Measurements from ENCODE around the gene ETFA. TPM values are rescaled to one million over a fixed set of nuclear protein-coding genes. Genes with fewer than 3 reads are reported as not detected.

ETFA gene
- total and polyA plus RNA-seq, 2 donors = 83.5 to 116 TPM

GRCh38 chr15:76332796-76333195 lies 21.5 kb upstream of the ETFA start:
- Histone ChIP-seq H3K4me3 (ENCODE audit: low read length in 2 of 2) (no peak overlapping the region), H3K27me3 (ENCODE audit: control insufficient read depth in 2 of 2, insufficient read depth in 1 of 2, low read length in 1 of 2) (peaks cover 53 to 87% of the 10 kb centered on the region in 2 donors), H3K36me3 (ENCODE audit: control insufficient read depth in 2 of 2, insufficient read depth in 2 of 2, low read length in 1 of 2) (no peaks in the 10 kb centered on the region), H3K27ac (ENCODE audit: low read depth in 1 of 2, low read length in 1 of 2) (no peak overlapping the region), H3K4me1 (ENCODE audit: control insufficient read depth in 2 of 2, insufficient read depth in 2 of 2, low read length in 2 of 2) (peaks cover 6 to 28% of the 10 kb centered on the region in 2 donors), H3K9me3 (ENCODE audit: control insufficient read depth in 2 of 2, insufficient read depth in 1 of 2, low read length in 1 of 2) (peaks cover 0 to 10% of the 10 kb centered on the region in 2 donors)
- 97% methylated on average over 1 of the region's 1 CpG for WGBS
- DNase-seq (ENCODE audit: low read depth in 6 of 9, low spot score in 9 of 9) = no peak

- Histone ChIP-seq H3K27ac (ENCODE audit: low read depth in 1 of 2, low read length in 1 of 2) (no peak overlapping the region), H3K36me3 (ENCODE audit: control insufficient read depth in 2 of 2, insufficient read depth in 2 of 2, low read length in 1 of 2) (no peaks in the 10 kb centered on the region), H3K9me3 (ENCODE audit: control insufficient read depth in 2 of 2, insufficient read depth in 1 of 2, low read length in 1 of 2) (peaks cover 0 to 5% of the 10 kb centered on the region in 2 donors), H3K4me1 (ENCODE audit: control insufficient read depth in 2 of 2, insufficient read depth in 2 of 2, low read length in 2 of 2) (peaks cover 0 to 2% of the 10 kb centered on the region in 2 donors), H3K4me3 (ENCODE audit: low read length in 2 of 2) (no peak overlapping the region), H3K27me3 (ENCODE audit: control insufficient read depth in 2 of 2, insufficient read depth in 1 of 2, low read length in 1 of 2) (peaks cover 29 to 78% of the 10 kb centered on the region in 2 donors)
- 76% methylated on average over 7 of the region's 7 CpGs for WGBS
- DNase-seq (ENCODE audit: low read depth in 6 of 9, low spot score in 9 of 9) = no peak
These were observed 18.9 kb upstream of the ETFA start for GRCh38 chr15:76330080-76330680.

DNA sequence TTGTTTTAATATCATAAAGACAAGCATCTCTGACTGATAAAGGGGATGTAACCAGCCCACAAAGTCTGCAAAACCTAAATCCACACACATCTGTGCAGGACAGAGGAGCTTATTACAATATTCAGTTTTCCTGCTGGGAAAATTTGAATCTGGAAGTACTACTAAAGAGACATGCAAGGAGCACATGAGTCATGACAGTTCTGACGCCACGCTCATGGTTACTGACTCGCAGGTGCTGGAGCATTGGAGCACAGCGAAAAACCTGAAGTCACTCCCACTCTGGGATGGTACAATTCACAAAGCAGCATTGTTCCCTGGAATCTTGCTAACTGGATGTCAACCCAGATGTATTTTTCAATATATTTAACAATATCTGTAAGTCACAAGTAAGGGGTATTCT lies 17.7 kb upstream of the ETFA start:
- WGBS = 93% methylated on average over 4 of the region's 4 CpGs
- peaks cover 20 to 74% of the 10 kb centered on the region in 2 donors for H3K27me3 ChIP-seq (ENCODE audit: control insufficient read depth in 2 of 2, insufficient read depth in 1 of 2, low read length in 1 of 2)

DNA sequence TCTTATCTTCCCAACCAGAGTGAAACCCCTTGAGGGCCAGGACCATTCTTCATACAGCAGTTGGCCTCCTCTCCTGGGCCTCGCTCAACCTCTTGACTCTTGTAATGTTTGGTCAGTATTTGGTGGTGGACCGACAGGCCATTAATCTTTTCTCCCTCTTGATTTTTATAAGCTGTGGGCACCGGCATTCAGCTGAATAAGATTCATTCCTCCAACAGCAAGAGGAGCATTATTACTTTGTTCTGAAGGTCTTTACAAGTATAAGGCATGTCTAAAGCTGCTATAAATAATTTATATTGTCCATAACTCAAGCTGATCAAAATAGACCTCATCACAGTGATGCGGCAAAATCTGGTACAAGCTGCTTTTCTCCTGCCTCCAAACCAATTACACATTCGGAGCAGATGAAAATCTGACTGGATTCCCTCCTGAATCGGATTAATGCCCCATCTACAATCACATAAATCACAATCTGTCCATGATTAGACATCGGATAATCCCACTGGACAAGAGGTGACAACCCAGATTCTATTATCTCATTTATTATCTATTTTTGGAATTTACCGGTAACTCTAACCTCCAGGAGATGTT lies 16.9 kb upstream of the ETFA start:
- Histone ChIP-seq H3K4me1 (ENCODE audit: control insufficient read depth in 2 of 2, insufficient read depth in 2 of 2, low read length in 2 of 2) (no peaks in the 10 kb centered on the region), H3K27ac (ENCODE audit: low read depth in 1 of 2, low read length in 1 of 2) (no peak overlapping the region), H3K36me3 (ENCODE audit: control insufficient read depth in 2 of 2, insufficient read depth in 2 of 2, low read length in 1 of 2) (no peaks in the 10 kb centered on the region), H3K9me3 (ENCODE audit: control insufficient read depth in 2 of 2, insufficient read depth in 1 of 2, low read length in 1 of 2) (no peaks in the 10 kb centered on the region), H3K4me3 (ENCODE audit: low read length in 2 of 2) (no peak overlapping the region), H3K27me3 (ENCODE audit: control insufficient read depth in 2 of 2, insufficient read depth in 1 of 2, low read length in 1 of 2) (peaks cover 16 to 73% of the 10 kb centered on the region in 2 donors)
- no peak for DNase-seq (ENCODE audit: low read depth in 6 of 9, low spot score in 9 of 9)
- WGBS = 95% methylated on average over 8 of the region's 8 CpGs

More for the DNA sequence above, 17.7 kb upstream of the ETFA start:
- H3K9me3 ChIP-seq (ENCODE audit: control insufficient read depth in 2 of 2, insufficient read depth in 1 of 2, low read length in 1 of 2) = no peaks in the 10 kb centered on the region
- no peak overlapping the region for H3K4me3 ChIP-seq (ENCODE audit: low read length in 2 of 2)
- no peaks in the 10 kb centered on the region for H3K4me1 ChIP-seq (ENCODE audit: control insufficient read depth in 2 of 2, insufficient read depth in 2 of 2, low read length in 2 of 2)
- H3K27ac ChIP-seq (ENCODE audit: low read depth in 1 of 2, low read length in 1 of 2) = no peak overlapping the region
- no peak for DNase-seq (ENCODE audit: low read depth in 6 of 9, low spot score in 9 of 9)
- no peaks in the 10 kb centered on the region for H3K36me3 ChIP-seq (ENCODE audit: control insufficient read depth in 2 of 2, insufficient read depth in 2 of 2, low read length in 1 of 2)

DNA sequence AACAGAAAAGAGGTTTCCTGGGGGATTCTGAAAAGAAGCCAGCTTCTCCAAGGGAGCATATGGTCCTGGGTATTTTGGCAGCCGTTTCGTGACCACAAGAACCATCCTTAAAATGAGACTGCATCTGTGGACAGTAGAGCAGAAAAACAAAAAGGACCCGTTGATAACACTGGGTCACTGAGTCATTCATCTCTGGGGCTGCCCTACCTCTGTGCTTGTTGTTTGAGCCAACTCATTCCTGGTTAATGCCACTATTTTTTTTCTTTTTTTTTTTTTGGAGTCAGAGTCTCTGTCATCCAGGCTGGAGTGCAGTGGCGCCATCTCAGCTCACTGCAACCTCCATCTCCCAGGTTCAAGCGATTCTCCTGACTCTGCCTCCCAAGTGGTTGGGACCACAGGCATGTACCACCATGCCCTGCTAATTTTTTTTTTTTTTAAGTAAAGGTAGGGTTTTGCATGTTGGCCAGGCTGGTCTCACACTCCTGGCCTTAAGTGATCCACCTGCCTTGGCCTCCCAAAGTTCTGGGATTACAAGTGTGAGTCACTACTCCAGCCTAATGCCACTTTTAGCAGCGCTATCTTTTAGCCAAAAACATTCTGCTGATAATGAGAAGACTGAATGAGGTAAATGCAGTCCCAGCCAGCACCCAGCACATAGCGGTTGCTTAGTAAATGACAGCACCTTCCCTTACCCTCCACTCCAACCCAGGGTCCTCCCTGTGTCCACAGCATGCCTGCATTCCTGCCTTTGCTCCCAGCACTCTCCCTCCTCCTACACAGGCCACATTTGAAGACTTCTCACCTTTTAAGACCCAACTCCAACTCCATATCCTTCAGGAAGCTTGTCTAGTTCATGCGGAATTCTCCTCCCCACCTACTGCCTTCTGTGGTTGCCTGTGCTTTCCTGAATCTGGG lies 16.2 kb upstream of the ETFA start:
- peaks cover 9 to 71% of the 10 kb centered on the region in 2 donors for H3K27me3 ChIP-seq (ENCODE audit: control insufficient read depth in 2 of 2, insufficient read depth in 1 of 2, low read length in 1 of 2)
- DNase-seq (ENCODE audit: low read depth in 6 of 9, low spot score in 9 of 9) = no peak
- no peak overlapping the region for H3K27ac ChIP-seq (ENCODE audit: low read depth in 1 of 2, low read length in 1 of 2)
- no peaks in the 10 kb centered on the region for H3K4me1 ChIP-seq (ENCODE audit: control insufficient read depth in 2 of 2, insufficient read depth in 2 of 2, low read length in 2 of 2)
- no peaks in the 10 kb centered on the region for H3K36me3 ChIP-seq (ENCODE audit: control insufficient read depth in 2 of 2, insufficient read depth in 2 of 2, low read length in 1 of 2)
- WGBS = 94% methylated on average over 8 of the region's 8 CpGs
- no peaks in the 10 kb centered on the region for H3K9me3 ChIP-seq (ENCODE audit: control insufficient read depth in 2 of 2, insufficient read depth in 1 of 2, low read length in 1 of 2)
- H3K4me3 ChIP-seq (ENCODE audit: low read length in 2 of 2) = no peak overlapping the region

DNA sequence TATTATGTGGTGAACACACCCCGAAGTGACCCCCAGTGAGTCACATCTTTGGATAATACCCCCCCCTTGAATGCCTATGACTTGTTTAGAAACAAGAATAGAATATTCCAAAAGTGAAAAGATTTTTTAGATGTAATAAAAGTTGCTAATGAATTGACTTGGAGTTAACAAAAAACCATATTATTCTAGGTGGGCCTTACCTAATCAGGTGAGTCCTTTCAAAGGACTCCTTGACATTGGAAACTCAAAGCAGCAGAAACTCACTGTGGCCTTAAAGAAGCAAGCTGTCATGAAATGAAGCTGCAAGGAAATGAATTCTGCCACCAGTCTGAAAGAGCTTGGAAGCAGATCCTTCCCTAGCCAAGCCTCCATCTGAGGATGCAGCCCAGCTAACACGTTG lies 14.4 kb upstream of the ETFA start:
- Histone ChIP-seq H3K4me3 (ENCODE audit: low read length in 2 of 2) (no peak overlapping the region), H3K27ac (ENCODE audit: low read depth in 1 of 2, low read length in 1 of 2) (no peak overlapping the region), H3K4me1 (ENCODE audit: control insufficient read depth in 2 of 2, insufficient read depth in 2 of 2, low read length in 2 of 2) (no peaks in the 10 kb centered on the region), H3K27me3 (ENCODE audit: control insufficient read depth in 2 of 2, insufficient read depth in 1 of 2, low read length in 1 of 2) (peaks cover 5 to 67% of the 10 kb centered on the region in 2 donors), H3K9me3 (ENCODE audit: control insufficient read depth in 2 of 2, insufficient read depth in 1 of 2, low read length in 1 of 2) (no peaks in the 10 kb centered on the region), H3K36me3 (ENCODE audit: control insufficient read depth in 2 of 2, insufficient read depth in 2 of 2, low read length in 1 of 2) (no peaks in the 10 kb centered on the region)
- DNase-seq (ENCODE audit: low read depth in 6 of 9, low spot score in 9 of 9) = no peak
- WGBS = 89% methylated on average over 2 of the region's 2 CpGs

DNA sequence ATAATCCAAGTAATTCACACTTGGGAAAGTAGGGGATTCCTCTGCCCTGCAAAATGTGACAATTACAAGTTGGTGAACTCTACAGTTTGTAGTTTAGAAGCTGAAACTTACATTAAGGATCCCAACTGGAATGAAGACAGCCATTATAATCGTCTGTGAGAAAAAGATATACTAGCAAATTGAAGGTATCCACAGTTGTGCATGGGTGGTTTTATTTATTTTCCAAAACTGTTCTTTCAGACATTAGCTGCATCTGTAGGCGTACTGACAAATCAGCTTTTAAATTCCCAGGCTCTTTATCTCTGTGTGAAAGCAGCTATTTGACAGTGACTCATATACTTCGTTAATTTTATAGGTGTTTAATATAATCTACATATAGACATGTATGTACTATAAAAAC lies 12.8 kb upstream of the ETFA start:
- 91% methylated on average over 3 of the region's 3 CpGs for WGBS
- Histone ChIP-seq H3K4me1 (ENCODE audit: control insufficient read depth in 2 of 2, insufficient read depth in 2 of 2, low read length in 2 of 2) (no peaks in the 10 kb centered on the region), H3K27ac (ENCODE audit: low read depth in 1 of 2, low read length in 1 of 2) (no peak overlapping the region), H3K9me3 (ENCODE audit: control insufficient read depth in 2 of 2, insufficient read depth in 1 of 2, low read length in 1 of 2) (no peaks in the 10 kb centered on the region), H3K4me3 (ENCODE audit: low read length in 2 of 2) (no peak overlapping the region), H3K36me3 (ENCODE audit: control insufficient read depth in 2 of 2, insufficient read depth in 2 of 2, low read length in 1 of 2) (no peaks in the 10 kb centered on the region), H3K27me3 (ENCODE audit: control insufficient read depth in 2 of 2, insufficient read depth in 1 of 2, low read length in 1 of 2) (peaks cover 9 to 56% of the 10 kb centered on the region in 2 donors)
- no peak for DNase-seq (ENCODE audit: low read depth in 6 of 9, low spot score in 9 of 9)

DNA sequence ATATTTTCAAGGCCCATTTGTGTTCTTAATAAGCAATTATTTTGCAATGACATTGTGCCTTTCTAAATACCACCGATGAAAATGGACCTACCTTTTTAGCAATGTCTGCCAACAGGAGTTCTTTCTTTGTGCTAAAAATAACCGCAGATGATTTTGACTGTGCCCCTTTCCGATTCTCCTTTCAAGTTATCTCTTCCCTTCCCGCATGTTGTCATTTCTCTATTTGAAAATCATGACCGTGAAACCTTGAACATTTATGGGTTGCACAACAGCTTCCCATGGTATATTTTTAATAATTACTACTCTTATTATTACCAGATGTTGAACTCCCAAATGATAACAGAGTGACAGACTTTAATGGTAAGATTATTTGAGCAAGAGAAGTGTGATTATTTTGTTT lies 10.3 kb upstream of the ETFA start:
- Histone ChIP-seq H3K36me3 (ENCODE audit: control insufficient read depth in 2 of 2, insufficient read depth in 2 of 2, low read length in 1 of 2) (no peaks in the 10 kb centered on the region), H3K27me3 (ENCODE audit: control insufficient read depth in 2 of 2, insufficient read depth in 1 of 2, low read length in 1 of 2) (peaks cover 9 to 35% of the 10 kb centered on the region in 2 donors), H3K9me3 (ENCODE audit: control insufficient read depth in 2 of 2, insufficient read depth in 1 of 2, low read length in 1 of 2) (no peaks in the 10 kb centered on the region), H3K27ac (ENCODE audit: low read depth in 1 of 2, low read length in 1 of 2) (no peak overlapping the region), H3K4me1 (ENCODE audit: control insufficient read depth in 2 of 2, insufficient read depth in 2 of 2, low read length in 2 of 2) (no peaks in the 10 kb centered on the region), H3K4me3 (ENCODE audit: low read length in 2 of 2) (no peak overlapping the region)
- WGBS = 96% methylated on average over 5 of the region's 5 CpGs
- no peak for DNase-seq (ENCODE audit: low read depth in 6 of 9, low spot score in 9 of 9)

GRCh38 chr15:76321171-76321570 lies 9.9 kb upstream of the ETFA start:
- Histone ChIP-seq H3K9me3 (ENCODE audit: control insufficient read depth in 2 of 2, insufficient read depth in 1 of 2, low read length in 1 of 2) (no peaks in the 10 kb centered on the region), H3K4me3 (ENCODE audit: low read length in 2 of 2) (no peak overlapping the region), H3K27me3 (ENCODE audit: control insufficient read depth in 2 of 2, insufficient read depth in 1 of 2, low read length in 1 of 2) (peaks cover 9 to 32% of the 10 kb centered on the region in 2 donors), H3K27ac (ENCODE audit: low read depth in 1 of 2, low read length in 1 of 2) (no peak overlapping the region), H3K4me1 (ENCODE audit: control insufficient read depth in 2 of 2, insufficient read depth in 2 of 2, low read length in 2 of 2) (no peaks in the 10 kb centered on the region), H3K36me3 (ENCODE audit: control insufficient read depth in 2 of 2, insufficient read depth in 2 of 2, low read length in 1 of 2) (no peaks in the 10 kb centered on the region)
- WGBS = 94% methylated on average over 10 of the region's 10 CpGs
- no peak for DNase-seq (ENCODE audit: low read depth in 6 of 9, low spot score in 9 of 9)
